Stomach (tissue), 9 donors: Measurements from ENCODE around the gene GRK3. TPM values are rescaled to one million over a fixed set of nuclear protein-coding genes. Genes with fewer than 3 reads are reported as not detected.

Source experiments
- DNase-seq, 2 donors: peaks; one replicate each; pipeline versions ENCODE4 v3.0.0 to v3.0.0-alpha.2; 2013 to 2019
- H3K27ac ChIP-seq, 5 donors: fragments of 200-600 bp in 4 of 5; sonication (generic) in 4 of 5; one replicate each; pipeline ENCODE4 v1.5.1; 2013 to 2019; ENCODE audit warnings: mild to moderate bottlenecking in 1 of 5, moderate library complexity in 1 of 5
- H3K27me3 ChIP-seq, 3 donors: fragments of 200-600 bp; sonication (generic); one replicate each; pipeline ENCODE4 v1.5.1; 2017 to 2019; ENCODE audit warnings: mixed run types in 1 of 3
- H3K36me3 ChIP-seq, 4 donors: fragments of 200-600 bp; sonication (generic); 1 replicate in 3 of 4; 2 replicates in 1 of 4; pipeline ENCODE4 v1.5.1; 2016 to 2019
- H3K4me1 ChIP-seq, 4 donors: fragments of 200-600 bp; sonication (generic); one replicate each; pipeline ENCODE4 v1.5.1; 2016 to 2019
- H3K4me3 ChIP-seq, 4 donors: fragments of 200-600 bp; sonication (generic) in 3 of 4; one replicate each; pipeline ENCODE4 v1.5.1; 2016 to 2019; ENCODE audit warnings: mild to moderate bottlenecking in 1 of 4
- H3K9me3 ChIP-seq, 4 donors: fragments of 200-600 bp; sonication (generic); one replicate each; pipeline ENCODE4 v1.5.1; 2016 to 2019
- CTCF ChIP-seq, 7 experiments: fragments of 450-650 bp in 4 of 7; fragments of 200-600 bp in 3 of 7; sonication (generic) in 3 of 7; IDR thresholded peaks; one replicate each; pipeline ENCODE4 v1.5.1; 2016 to 2019; ENCODE audit warnings: antibody characterized with exemption in 7 of 7, control low read depth in 2 of 7, mild to moderate bottlenecking in 1 of 7
- EP300 ChIP-seq: sonication (generic); formaldehyde crosslinking; IDR thresholded peaks from one replicate; pipeline ENCODE4 v1.6.1; 2017; ENCODE audit warnings: antibody characterized with exemption
- POLR2A ChIP-seq, 4 donors: fragments of 450-650 bp; IDR thresholded peaks; one replicate each; pipeline ENCODE4 v1.6.1; 2016; ENCODE audit warnings: antibody characterized with exemption in 4 of 4, control low read depth in 2 of 4, mild to moderate bottlenecking in 1 of 4, moderate library complexity in 1 of 4
- POLR2AphosphoS5 ChIP-seq, 3 donors: sonication (generic); formaldehyde crosslinking; IDR thresholded peaks; one replicate each; pipeline ENCODE4 v1.6.1; 2016; ENCODE audit warnings: antibody characterized with exemption in 3 of 3
- WGBS, 5 donors: extraction: QIAGEN DNeasy Blood & Tissue Kit in 3 of 5; methylation state at CpG; one replicate each; pipeline versions ENCODE4 v1.1.5 to v1.1.7; 2013 to 2018; 5-methylcytosine and 5-hydroxymethylcytosine counted together
- intact Hi-C: fragments of 100-400 bp; cut with DNase I; formaldehyde crosslinking; loops from one replicate; pipeline ENCODE4 v1.15.1; 2023; ENCODE audit warnings: low total_unique reads
- polyA plus RNA-seq, 3 donors: library from polyadenylated mRNA; stranded (reverse); fragments of 200-250 nt; gene quantifications; one replicate each; pipeline ENCODE4 v1.2.3, GENCODE V29; 2013
- total RNA-seq, 5 donors: library from RNA; depleted of rRNA; stranded (reverse); fragments of >200 nt; gene quantifications; one replicate each; pipeline versions ENCODE4 v1.1.0 to v1.2.3, GENCODE V29; 2014 to 2016
- donor health status: healthy with polysubstance abuse.
- donor health status: Bipolar disorder and iron deficiency.
- donor health status: healthy.

GRK3 gene
- total and polyA plus RNA-seq, 8 donors, result 0.87 to 29.5 (median 4.1) TPM

- H3K27me3 ChIP-seq, result no peaks in the 10 kb centered on the region
- no peak overlapping the region for H3K27ac ChIP-seq
- TF ChIP-seq POLR2A (IDR thresholded peaks at IDR 0.05) (no peak), EP300 (no peak), CTCF (IDR thresholded peaks at IDR 0.05) (no peak), POLR2AphosphoS5 (IDR thresholded peaks at IDR 0.05) (no peak)
- DNase-seq, result no peak
- H3K9me3 ChIP-seq, result no peaks in the 10 kb centered on the region
- WGBS, 5 donors, result 85 to 95% (median 88%) methylated on average over 4 of the region's 4 CpGs
- H3K4me3 ChIP-seq, result no peak overlapping the region
- intact Hi-C loops, result no loop called here
- no peaks in the 10 kb centered on the region for H3K4me1 ChIP-seq
- no peaks in the 10 kb centered on the region for H3K36me3 ChIP-seq
Measured at GRCh38 chr22:25540908-25541660, 23.4 kb upstream of the GRK3 start.

DNA sequence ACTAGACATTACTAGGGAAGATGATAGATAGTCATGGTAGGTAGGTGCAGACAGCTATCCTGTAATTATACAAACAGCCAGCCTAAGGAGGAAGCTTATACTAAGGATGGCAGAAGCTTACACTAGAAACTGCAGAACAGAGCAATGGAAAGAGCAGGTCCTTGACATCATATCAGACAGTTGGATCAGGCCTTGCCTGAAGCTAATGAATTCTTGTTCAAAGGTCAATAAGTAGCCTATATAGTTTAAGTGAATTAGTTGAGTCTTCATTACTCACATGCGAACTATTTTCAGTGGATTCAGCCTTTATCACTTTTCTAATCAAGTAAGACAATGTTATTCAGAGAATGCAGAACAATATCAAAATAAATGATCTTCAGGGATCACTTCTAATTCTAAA is 22.3 kb upstream of the GRK3 start:
- Histone ChIP-seq H3K36me3 (no peaks in the 10 kb centered on the region), H3K27ac (no peak overlapping the region), H3K9me3 (no peaks in the 10 kb centered on the region), H3K27me3 (no peaks in the 10 kb centered on the region), H3K4me1 (no peaks in the 10 kb centered on the region), H3K4me3 (no peak overlapping the region)
- intact Hi-C loops, result no loop called here
- DNase-seq, result no peak
- 77 to 100% (median 91%) methylated on average over 1 of the region's 1 CpG for WGBS, 5 donors
- no peak for TF ChIP-seq POLR2AphosphoS5 (IDR thresholded peaks at IDR 0.05)
- TF ChIP-seq POLR2A (IDR thresholded peaks at IDR 0.05), result no peak
- no peak for TF ChIP-seq EP300
- no peak for TF ChIP-seq CTCF (IDR thresholded peaks at IDR 0.05)

GRCh38 chr22:25542720-25543402 is 21.6 kb upstream of the GRK3 start:
- H3K36me3 ChIP-seq, result no peaks in the 10 kb centered on the region
- H3K27me3 ChIP-seq, result no peaks in the 10 kb centered on the region
- TF ChIP-seq POLR2A (IDR thresholded peaks at IDR 0.05) (no peak), EP300 (no peak), POLR2AphosphoS5 (IDR thresholded peaks at IDR 0.05) (no peak), CTCF (IDR thresholded peaks at IDR 0.05) (no peak)
- DNase-seq, result no peak
- no peaks in the 10 kb centered on the region for H3K4me1 ChIP-seq
- H3K9me3 ChIP-seq, result no peaks in the 10 kb centered on the region
- no peak overlapping the region for H3K27ac ChIP-seq
- intact Hi-C loops, result no loop called here
- 81 to 91% (median 84%) methylated on average over 6 of the region's 6 CpGs for WGBS, 5 donors
- no peak overlapping the region for H3K4me3 ChIP-seq

DNA sequence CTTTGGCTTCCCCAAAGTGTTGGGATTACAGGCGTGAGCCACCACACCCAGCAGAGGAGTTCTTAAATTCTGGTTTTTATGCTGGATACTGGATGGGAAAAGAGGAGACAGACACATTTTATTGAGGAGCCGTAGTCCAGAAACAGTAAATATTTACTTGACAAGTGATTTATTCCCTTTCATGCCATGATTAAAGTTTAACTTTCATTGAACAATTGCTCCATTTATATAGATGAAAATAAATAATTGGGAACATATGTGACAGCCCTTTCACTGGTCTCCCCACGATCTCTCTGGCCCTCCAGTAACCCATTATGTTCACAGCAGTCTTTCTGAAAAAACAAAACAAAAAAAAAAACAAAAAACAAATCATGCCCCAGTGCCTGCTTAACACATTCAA is 19.3 kb upstream of the GRK3 start:
- intact Hi-C loops, result no loop called here
- no peak for DNase-seq
- Histone ChIP-seq H3K27me3 (no peaks in the 10 kb centered on the region), H3K4me1 (no peaks in the 10 kb centered on the region), H3K27ac (no peak overlapping the region), H3K9me3 (no peaks in the 10 kb centered on the region), H3K4me3 (no peak overlapping the region), H3K36me3 (no peaks in the 10 kb centered on the region)
- 33 to 56% (median 37%) methylated on average over 3 of the region's 3 CpGs for WGBS, 5 donors
- TF ChIP-seq EP300 (no peak), POLR2AphosphoS5 (IDR thresholded peaks at IDR 0.05) (no peak), POLR2A (IDR thresholded peaks at IDR 0.05) (no peak), CTCF (IDR thresholded peaks at IDR 0.05) (no peak)
